Suprapubic skin (tissue), 3 donors: ENCODE results near the gene ISG20L2.

Experiments used
- POLR2A ChIP-seq, 2 donors: fragments of 450-650 bp; IDR thresholded peaks; one replicate each; pipeline ENCODE4 v1.6.1; 2017; ENCODE audit warnings: antibody characterized with exemption in 2 of 2, mild to moderate bottlenecking in 2 of 2, moderate library complexity in 2 of 2
- TF ChIP-seq, protein P1 (sequence below), 2 donors: fragments of 200-600 bp in 1 of 2; fragments of 450-650 bp in 1 of 2; sonication (generic) in 1 of 2; IDR thresholded peaks; one replicate each; pipeline ENCODE4 v1.5.1; 2016 to 2019; ENCODE audit warnings: antibody characterized with exemption in 2 of 2, mild to moderate bottlenecking in 1 of 2, moderate library complexity in 1 of 2

DNA sequence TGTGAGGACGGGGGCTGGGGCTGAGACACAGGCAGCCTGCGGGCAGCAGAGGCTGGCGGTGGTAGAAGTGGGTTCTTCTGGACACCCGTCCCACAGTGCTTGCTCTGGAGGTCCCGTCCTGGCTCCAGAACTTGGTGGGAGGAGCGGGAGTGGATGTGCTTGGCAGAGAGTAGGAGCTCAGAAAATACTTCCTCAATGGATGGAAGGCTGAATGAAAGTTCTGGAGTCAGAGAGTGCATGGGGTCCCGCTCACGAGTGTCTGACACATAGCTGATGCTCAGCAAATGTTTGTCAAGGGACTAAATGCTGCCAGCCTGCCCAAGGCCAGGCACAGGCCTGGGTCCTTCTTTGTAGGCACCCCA is 37.9 kb downstream of the ISG20L2 start:
- TF ChIP-seq, protein P1, sequence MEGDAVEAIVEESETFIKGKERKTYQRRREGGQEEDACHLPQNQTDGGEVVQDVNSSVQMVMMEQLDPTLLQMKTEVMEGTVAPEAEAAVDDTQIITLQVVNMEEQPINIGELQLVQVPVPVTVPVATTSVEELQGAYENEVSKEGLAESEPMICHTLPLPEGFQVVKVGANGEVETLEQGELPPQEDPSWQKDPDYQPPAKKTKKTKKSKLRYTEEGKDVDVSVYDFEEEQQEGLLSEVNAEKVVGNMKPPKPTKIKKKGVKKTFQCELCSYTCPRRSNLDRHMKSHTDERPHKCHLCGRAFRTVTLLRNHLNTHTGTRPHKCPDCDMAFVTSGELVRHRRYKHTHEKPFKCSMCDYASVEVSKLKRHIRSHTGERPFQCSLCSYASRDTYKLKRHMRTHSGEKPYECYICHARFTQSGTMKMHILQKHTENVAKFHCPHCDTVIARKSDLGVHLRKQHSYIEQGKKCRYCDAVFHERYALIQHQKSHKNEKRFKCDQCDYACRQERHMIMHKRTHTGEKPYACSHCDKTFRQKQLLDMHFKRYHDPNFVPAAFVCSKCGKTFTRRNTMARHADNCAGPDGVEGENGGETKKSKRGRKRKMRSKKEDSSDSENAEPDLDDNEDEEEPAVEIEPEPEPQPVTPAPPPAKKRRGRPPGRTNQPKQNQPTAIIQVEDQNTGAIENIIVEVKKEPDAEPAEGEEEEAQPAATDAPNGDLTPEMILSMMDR (IDR thresholded peaks at IDR 0.05), result no peak
- TF ChIP-seq POLR2A (IDR thresholded peaks at IDR 0.05), result no peak
